Activated CD4-positive, alpha-beta T cell treated with anti-CD3 and anti-CD28 coated beads for 24 hours (primary cell): ENCODE results near the gene NXT1.
A peak's percentile ranks its signal among the peaks of the same experiment; 100 is the strongest.
"Not testable (repeated sequence)": the region's sequence is repeated elsewhere in the genome, so short reads cannot be mapped to it uniquely, and the experiment has no call there.

ENCODE experiments used
- DNase-seq, 2 donors: peaks; one replicate each; pipeline ENCODE4 v3.0.0-alpha.2; 2020; ENCODE audit warnings: low read depth in 2 of 2

Gene NXT1

DNA sequence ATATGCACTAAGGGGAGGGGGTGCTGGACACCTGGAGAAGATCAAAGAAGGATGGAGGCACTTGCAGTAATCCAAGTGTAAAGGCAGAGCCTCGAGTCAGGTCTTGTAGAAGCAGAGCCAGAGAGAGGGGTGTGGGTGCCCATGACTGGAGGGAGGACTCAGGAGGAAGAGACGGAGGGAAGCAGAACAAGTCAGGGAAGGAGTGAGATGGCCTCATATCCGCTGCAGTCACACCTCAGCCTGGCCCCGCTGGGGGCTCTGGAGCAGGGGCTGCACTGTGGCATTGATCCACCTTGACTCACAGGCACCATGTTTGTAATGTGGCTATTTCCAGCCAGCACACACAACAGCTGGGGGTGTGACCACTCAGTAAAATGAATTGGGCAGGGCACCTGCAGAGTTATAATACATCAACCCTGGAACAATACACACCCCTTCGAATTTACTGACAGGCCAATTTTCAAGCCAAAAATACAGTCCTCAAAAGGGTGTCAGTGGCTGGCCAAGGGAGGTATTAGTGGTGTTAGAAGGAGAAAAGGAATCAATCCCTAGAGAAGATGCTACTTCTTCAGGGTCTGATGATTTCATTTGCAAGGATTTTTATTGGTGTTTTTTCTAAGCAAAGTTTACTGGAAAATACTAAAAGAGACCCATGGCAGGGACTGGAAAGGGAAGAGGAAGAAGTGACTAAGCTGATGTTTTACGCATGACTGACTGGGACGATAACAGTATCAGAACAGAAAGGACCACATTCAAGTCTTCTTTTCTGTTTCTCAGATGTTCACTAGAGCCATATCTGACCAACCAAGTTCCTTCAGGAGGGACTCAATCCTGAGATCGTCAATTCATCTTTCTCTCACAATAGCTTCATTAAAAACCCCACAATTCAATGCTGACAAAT lies 18.9 kb upstream of the NXT1 start:
- DNase-seq: no peak

- DNase-seq: no peak
Observed at GRCh38 chr20:23332467-23332866, 18.1 kb upstream of the NXT1 start.

GRCh38 chr20:23334111-23334510 lies 16.5 kb upstream of the NXT1 start:
- DNase-seq: no peak

DNA sequence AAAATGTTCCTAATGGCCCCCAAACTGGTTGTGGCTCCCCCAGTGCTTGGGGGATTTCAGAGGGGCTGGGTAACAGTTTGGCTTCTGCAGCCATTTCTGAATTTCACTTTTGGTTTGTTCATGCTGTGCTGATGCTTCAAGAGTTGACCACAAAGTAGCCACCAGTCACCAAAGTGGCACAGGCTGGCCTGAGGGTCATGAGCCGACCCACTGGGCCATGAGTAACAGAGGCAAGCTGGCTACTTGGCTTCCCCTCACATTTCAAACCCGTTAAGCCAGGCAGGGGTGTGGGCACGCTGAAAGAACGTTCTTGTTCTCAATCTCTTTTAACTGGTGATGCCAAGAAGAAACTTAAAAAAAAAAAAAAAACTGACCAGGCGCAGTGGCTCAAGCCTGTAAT lies 15.1 kb upstream of the NXT1 start:
- DNase-seq: no peak

GRCh38 chr20:23336476-23336875 lies 14.1 kb upstream of the NXT1 start:
- DNase-seq: no peak

GRCh38 chr20:23337312-23337711 lies 13.3 kb upstream of the NXT1 start:
- no peak for DNase-seq

GRCh38 chr20:23339986-23340385 lies 10.6 kb upstream of the NXT1 start:
- DNase-seq: no peak

DNA sequence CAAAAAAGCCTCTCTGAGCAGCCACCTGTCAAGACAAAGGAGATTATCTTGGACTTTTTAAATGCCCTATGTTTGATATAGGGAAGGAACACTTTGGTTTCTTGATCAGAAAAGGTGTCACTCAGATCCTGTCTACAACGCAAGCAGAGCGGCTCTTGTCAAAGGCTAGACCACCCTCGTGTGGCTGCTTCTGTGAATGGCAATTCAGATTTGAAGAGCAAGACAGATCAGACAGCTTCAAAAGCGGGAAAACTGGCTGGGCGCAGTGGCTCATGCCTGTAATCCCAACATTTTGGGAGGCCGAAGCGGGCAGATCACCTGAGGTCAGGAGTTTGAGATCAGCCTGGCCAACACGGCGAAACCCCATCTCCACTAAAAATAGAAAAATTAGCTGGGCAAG lies 10.1 kb upstream of the NXT1 start:
- DNase-seq: no peak

DNA sequence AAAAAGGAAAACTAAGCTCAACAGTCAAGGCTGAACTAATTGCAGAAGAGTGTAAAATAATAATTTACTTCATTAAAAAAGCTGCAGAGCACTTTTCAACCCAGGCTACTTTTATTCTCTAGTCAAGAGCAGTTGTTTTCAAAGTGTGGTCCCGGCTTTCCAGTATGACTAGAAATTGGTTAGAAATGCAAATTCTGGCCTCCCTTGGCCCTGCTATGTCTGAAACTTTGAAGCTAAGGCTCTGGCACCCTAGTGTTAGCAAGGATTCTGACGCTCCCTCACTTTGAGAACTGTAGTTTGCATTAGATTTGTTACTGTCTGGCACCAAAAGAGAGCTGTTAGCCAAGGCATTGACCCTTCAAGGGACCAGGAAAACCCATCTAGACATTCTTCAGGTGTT lies 9.5 kb upstream of the NXT1 start:
- no peak for DNase-seq

GRCh38 chr20:23343590-23343989 lies 7.0 kb upstream of the NXT1 start:
- DNase-seq: no peak

DNA sequence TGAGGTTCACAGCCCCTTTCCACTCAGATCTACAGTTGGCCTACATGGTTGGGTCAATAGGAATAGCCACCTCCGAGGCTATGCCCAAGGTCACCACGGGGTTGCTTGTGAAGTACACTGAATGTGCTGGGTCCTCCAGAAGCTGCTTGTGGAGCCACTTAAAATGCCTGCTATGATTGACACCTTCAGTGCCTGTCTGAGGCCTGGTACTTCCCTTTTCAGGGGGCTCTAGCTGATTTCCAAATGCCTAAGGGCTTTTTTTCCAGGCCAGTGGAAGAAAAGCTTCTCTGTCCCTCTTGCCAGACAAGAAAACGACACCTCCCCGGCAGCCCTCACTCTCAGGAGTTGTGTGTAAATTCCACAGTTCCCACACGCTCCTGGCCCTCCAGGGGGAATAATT lies 6.3 kb upstream of the NXT1 start:
- no peak for DNase-seq

DNA sequence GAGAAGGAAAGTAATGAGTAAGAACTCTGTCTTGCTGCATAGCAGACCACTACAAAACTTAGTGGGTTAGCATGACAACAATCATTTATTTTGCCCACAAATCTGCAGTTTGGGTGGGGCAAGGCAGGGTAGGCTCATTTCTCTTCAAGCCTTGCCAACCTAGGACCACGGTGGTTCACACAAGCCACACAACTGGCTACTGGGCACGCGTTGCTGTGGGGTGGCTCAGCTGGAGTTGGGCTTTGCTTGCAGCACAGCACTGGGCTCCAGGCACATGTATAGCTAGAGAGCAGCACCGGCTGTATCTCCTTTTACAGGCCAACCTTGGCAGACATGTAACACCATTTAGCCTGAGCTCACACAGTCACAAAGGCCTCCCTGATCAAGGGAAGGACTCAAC lies 4.6 kb upstream of the NXT1 start:
- DNase-seq: no peak

DNA sequence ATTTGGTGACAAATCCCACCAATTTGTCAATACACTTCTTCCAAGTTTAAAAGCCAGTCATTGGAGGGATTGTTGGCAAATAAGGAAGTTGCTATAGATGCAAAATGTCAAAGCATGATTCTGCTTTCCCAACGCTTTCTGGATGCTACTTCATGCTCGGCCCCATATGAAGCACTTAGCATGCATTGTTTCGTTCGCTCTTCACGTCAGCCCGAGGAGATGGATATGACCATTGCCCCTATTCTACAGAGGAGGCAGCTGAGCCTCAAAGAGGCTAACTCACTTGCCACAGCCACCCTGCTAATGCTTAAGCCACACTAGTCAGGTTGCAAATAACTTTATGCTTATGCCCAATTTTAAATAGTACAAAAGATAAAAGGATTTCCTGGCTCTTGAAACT lies 2.8 kb upstream of the NXT1 start:
- no peak for DNase-seq

GRCh38 chr20:23348510-23348909 lies 2.1 kb upstream of the NXT1 start:
- DNase-seq: not testable (repeated sequence)

DNA sequence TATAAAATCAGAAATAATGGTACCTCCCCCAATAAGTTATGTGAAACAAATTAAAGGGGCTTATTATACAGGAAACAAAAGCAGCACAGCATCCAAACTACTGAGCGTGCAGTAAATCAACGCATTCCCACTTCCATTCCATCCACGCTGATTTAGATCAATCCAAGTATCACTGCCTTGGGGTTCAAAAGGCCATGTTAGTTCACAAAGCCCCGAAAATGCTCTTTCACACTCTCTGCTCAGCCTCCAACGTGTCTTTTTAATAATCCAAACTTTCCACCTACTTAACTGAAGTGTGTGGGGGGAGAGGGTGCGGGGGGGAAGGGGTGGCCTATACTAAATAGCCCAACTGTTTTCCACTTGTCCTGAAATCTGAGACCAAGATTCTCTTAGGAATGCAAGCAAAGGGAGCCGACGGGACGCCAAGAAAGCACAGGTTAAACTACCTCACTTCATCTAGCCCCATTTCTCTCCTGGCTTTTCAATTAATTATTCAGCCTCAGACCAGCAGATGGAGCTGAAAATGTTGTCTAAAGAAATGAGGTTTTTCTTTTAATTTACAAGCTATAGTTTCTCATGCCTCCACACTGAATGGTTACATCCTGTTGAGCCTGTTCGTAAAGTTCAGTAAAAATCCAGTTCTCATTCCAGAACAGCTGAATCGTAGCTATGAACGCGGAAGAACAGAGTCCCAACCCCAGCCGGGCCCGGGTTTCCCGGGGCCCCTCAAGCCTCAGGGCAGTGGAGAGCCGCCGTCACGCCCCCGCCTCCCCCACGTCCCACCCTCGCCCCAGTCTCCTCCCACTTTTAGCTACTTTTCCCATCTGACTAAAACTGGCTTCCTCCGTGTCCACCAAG lies 1.0 kb upstream of the NXT1 start:
- DNase-seq: peak; percentile 48 to 50

- DNase-seq: peak; percentile 29 to 47
Observed at GRCh38 chr20:23350904-23351838, 580 bp downstream of the NXT1 start.

- no peak for DNase-seq
Observed at GRCh38 chr20:23356203-23356602, 5.6 kb downstream of the NXT1 start.

DNA sequence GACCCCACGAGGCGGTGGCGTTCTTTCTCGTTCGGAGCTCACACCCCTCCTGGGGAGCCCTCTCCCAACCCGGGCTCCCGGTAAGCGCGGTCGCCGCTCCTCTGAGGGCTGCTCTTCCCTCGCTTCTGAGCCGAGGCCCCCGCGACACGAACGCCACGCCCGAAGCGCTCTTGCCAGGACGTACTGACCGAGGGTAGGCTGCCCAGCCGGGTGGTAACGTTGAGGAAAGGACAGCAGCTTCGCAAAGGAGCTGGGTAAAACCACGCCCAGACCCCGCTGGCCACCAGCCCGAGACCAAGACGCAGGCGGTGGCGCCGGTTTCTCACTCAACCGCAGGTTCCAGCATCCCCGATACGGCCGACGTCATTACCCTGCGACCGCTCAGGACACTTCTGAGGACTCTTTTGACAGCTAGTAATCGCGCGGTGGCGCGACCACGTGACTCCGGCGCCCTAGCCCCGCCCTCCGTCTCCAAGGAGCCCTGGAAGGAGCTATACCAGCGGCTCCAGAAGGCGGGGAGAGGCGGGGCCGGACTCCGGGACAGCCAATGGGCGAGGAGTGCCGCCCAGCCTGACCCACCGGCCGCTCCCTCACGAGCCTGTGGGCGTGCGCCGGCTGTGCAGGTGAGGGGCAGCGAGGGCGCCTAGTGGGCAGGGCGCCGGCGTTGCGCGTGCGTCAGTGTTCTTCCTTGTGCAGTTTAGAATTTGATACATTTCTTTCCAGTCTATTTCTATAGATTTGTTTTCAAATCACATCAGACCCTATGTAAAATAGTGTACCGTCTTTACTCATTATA lies 7.4 kb downstream of the NXT1 start:
- peak; percentile 99 for DNase-seq

GRCh38 chr20:23358563-23358906 lies 7.9 kb downstream of the NXT1 start:
- DNase-seq: no peak

GRCh38 chr20:23358923-23359593 lies 8.5 kb downstream of the NXT1 start:
- DNase-seq: no peak

GRCh38 chr20:23360531-23360930 lies 9.9 kb downstream of the NXT1 start:
- no peak for DNase-seq
